ENCODE measurements around the gene BCAR3.
"Not testable (repeated sequence)": the region's sequence is repeated elsewhere in the genome, so short reads cannot be mapped to it uniquely, and the experiment has no call there.

Gene BCAR3

DNA sequence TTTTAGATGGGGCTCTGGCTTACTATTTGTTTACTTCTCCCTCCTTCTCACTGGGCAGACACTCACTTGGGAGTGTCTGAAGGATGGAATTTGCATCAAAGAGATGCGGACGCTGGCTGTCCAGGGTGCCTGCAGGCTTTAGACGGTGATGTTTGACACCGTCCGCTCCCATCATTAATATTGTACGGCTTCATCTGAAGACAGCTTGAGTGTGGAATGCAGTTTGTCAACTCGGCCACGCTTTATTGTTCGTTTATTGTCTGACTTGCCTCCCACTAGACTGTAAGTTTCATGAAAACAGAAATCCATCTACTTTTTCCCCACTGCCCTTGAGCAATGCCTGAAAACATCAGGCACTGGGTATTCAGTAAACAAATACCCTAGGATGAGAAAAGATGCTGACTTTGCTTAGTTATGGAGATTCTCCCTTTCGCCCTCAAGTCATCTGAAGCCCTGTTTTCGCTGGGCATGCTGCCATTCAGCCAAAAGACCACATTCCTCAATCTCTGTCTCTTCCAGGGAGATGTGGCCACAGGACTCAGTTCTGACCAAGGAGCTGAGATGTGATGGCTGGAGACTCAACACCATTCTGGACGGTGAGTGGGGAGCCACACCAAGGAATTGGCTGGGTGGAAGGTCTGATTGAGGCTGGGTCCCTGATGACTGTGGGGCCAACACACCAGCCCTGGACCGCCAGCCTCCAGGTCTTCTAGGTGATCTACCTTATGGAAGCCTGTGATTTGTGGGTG is 87.6 kb downstream of the BCAR3 start:
- Histone ChIP-seq H3K4me3 (ENCODE audit: insufficient read depth in 1 of 2, low read depth in 1 of 2, low read length in 2 of 2) (no peak overlapping the region), H3K27me3 (ENCODE audit: control insufficient read depth in 1 of 2, insufficient read depth in 1 of 2, low read length in 2 of 2) (no peaks in the 10 kb centered on the region), H2BK12ac (ENCODE audit: low read length in 2 of 2) (peak overlapping the region in 1 of 2 experiments; percentile 90), H2BK5ac (ENCODE audit: low read depth, low read length, poor library complexity, severe bottlenecking) (no peak overlapping the region), H4K91ac (ENCODE audit: low read length) (peak overlapping the region; percentile 9), H3K27ac (ENCODE audit: low read length, poor library complexity, severe bottlenecking) (no peak overlapping the region), H2BK15ac (ENCODE audit: low read depth, poor library complexity, severe bottlenecking) (no peak overlapping the region), H3K4me1 (ENCODE audit: control insufficient read depth, insufficient read depth, low read depth, low read length) (peaks cover 24% of the 10 kb centered on the region), H3K18ac (ENCODE audit: low read depth in 1 of 2, low read length in 2 of 2) (peak overlapping the region; percentile 11 to 64), H2AK5ac (ENCODE audit: low read length, severe bottlenecking) (no peak overlapping the region), H3K4me2 (ENCODE audit: low read length, poor library complexity, severe bottlenecking) (no peak overlapping the region), H3K14ac (ENCODE audit: low read length in 2 of 2) (peak overlapping the region in 1 of 2 experiments; percentile 46), H3K9me3 (ENCODE audit: control insufficient read depth, low read length) (no peaks in the 10 kb centered on the region), H3K36me3 (ENCODE audit: control insufficient read depth in 1 of 2, insufficient read depth in 2 of 2, low read depth in 1 of 2, low read length in 2 of 2) (peaks cover 19 to 36% of the 10 kb centered on the region in 2 experiments), H3K23ac (ENCODE audit: low read length in 2 of 2) (peak overlapping the region in 1 of 2 experiments; percentile 34), H4K8ac (ENCODE audit: low read length) (no peak overlapping the region), H3K9ac (ENCODE audit: low read length) (peak overlapping the region; percentile 79), H2AFZ (ENCODE audit: low read depth, low read length) (no peak overlapping the region), H3K4ac (ENCODE audit: low read depth in 1 of 2, low read length in 2 of 2) (peak overlapping the region in 1 of 2 experiments; percentile 17), H3K79me1 (replicated peaks; ENCODE audit: low read length, poor library complexity, severe bottlenecking) (peaks cover 26% of the 10 kb centered on the region), H2BK120ac (ENCODE audit: low read depth, low read length) (no peak overlapping the region)
- 78% methylated on average over 13 of the region's 13 CpGs for WGBS
- DNase-seq: no peak

DNA sequence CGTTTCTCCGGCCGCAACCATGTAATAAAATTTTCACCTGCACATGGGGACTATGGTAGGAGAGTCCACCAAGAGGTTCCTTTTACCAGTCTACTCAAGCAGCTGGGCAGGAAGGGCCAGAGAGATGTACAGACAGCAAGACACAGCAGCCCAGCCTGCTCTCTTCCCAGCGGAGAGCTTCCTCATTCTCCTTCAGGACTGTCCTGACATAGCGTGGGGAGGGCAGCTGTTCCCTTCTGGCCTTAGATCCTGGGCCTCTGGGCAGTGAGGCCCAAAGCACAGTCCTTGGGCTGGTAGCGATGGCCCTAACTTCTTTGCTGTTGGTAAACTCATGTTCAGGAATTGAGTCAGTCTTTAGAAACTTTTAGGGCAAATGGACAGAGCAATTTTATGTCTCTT is 89.1 kb downstream of the BCAR3 start:
- Histone ChIP-seq H3K9ac (ENCODE audit: low read length) (no peak overlapping the region), H3K4me1 (ENCODE audit: control insufficient read depth, insufficient read depth, low read depth, low read length) (peaks cover 34% of the 10 kb centered on the region), H3K4me3 (ENCODE audit: insufficient read depth in 1 of 2, low read depth in 1 of 2, low read length in 2 of 2) (no peak overlapping the region), H3K9me3 (ENCODE audit: control insufficient read depth, low read length) (no peaks in the 10 kb centered on the region), H4K91ac (ENCODE audit: low read length) (peak overlapping the region; percentile 40), H3K4me2 (ENCODE audit: low read length, poor library complexity, severe bottlenecking) (no peak overlapping the region), H2AK5ac (ENCODE audit: low read length, severe bottlenecking) (no peak overlapping the region), H2BK15ac (ENCODE audit: low read depth, poor library complexity, severe bottlenecking) (no peak overlapping the region), H2BK5ac (ENCODE audit: low read depth, low read length, poor library complexity, severe bottlenecking) (no peak overlapping the region), H4K8ac (ENCODE audit: low read length) (no peak overlapping the region), H3K4ac (ENCODE audit: low read depth in 1 of 2, low read length in 2 of 2) (no peak overlapping the region), H3K27me3 (ENCODE audit: control insufficient read depth in 1 of 2, insufficient read depth in 1 of 2, low read length in 2 of 2) (no peaks in the 10 kb centered on the region), H3K79me1 (replicated peaks; ENCODE audit: low read length, poor library complexity, severe bottlenecking) (peaks cover 30% of the 10 kb centered on the region), H2AFZ (ENCODE audit: low read depth, low read length) (no peak overlapping the region), H3K27ac (ENCODE audit: low read length, poor library complexity, severe bottlenecking) (peak overlapping the region; percentile 43), H2BK120ac (ENCODE audit: low read depth, low read length) (no peak overlapping the region), H2BK12ac (ENCODE audit: low read length in 2 of 2) (peak overlapping the region in 1 of 2 experiments; percentile 51), H3K14ac (ENCODE audit: low read length in 2 of 2) (no peak overlapping the region), H3K18ac (ENCODE audit: low read depth in 1 of 2, low read length in 2 of 2) (peak overlapping the region in 1 of 2 experiments; percentile 54), H3K36me3 (ENCODE audit: control insufficient read depth in 1 of 2, insufficient read depth in 2 of 2, low read depth in 1 of 2, low read length in 2 of 2) (peaks cover 33 to 51% of the 10 kb centered on the region in 2 experiments), H3K23ac (ENCODE audit: low read length in 2 of 2) (peak overlapping the region in 1 of 2 experiments; percentile 46)
- WGBS: 98% methylated on average over 6 of the region's 6 CpGs
- DNase-seq: no peak

DNA sequence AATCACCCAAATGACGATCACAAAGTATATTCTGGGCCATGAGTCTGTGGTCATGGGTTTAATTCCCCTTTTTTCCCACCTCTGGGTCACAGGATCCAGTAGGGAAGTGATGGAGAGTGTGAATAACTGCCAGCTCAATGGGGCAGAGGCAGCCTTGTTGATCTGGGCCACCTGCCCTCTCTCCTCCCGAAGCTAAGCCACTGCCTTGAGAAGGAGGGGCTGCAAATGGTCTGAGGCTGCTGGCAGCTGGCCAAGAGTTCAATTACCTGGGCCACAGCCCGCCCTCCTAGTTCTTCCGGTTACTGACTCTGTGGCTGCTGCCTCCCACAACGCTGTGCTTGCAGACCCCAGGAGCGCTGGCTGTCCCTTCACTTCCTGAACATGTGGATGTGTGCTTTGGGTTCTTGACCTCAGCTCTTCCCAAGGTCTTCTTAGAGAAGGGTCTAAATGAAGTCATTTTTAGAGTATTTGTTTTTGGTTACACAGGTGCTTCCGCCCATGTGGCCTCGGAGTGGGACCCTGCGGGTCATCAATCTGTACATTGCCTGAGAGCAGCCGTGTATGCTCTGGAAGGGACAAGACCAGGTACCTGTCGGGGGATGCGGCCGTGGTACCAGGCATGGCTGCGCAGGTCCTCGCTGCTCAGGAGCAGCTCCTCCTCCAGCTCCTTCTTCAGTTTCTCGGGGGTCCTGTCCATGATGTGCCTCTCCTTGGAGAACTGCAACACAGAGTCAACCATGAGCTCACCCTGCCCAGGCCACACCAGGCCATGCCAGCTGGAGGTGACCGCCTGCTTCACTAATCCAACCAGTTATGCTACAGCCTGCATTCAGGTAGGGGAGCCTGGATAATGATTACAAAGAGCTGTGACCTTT is 89.7 kb downstream of the BCAR3 start:
- H4K91ac ChIP-seq (ENCODE audit: low read length): no peak overlapping the region
- no peak overlapping the region for H3K14ac ChIP-seq (ENCODE audit: low read length in 2 of 2)
- no peak overlapping the region for H2AFZ ChIP-seq (ENCODE audit: low read depth, low read length)
- H2BK15ac ChIP-seq (ENCODE audit: low read depth, poor library complexity, severe bottlenecking): peak overlapping the region; percentile 75
- DNase-seq: no peak
- H2BK120ac ChIP-seq (ENCODE audit: low read depth, low read length): no peak overlapping the region
- peaks cover 35% of the 10 kb centered on the region for H3K79me1 ChIP-seq (replicated peaks; ENCODE audit: low read length, poor library complexity, severe bottlenecking)
- H3K9me3 ChIP-seq (ENCODE audit: control insufficient read depth, low read length): no peaks in the 10 kb centered on the region
- no peaks in the 10 kb centered on the region for H3K27me3 ChIP-seq (ENCODE audit: control insufficient read depth in 1 of 2, insufficient read depth in 1 of 2, low read length in 2 of 2)
- peak overlapping the region in 1 of 2 experiments; percentile 18 for H2BK12ac ChIP-seq (ENCODE audit: low read length in 2 of 2)
- no peak overlapping the region for H2BK5ac ChIP-seq (ENCODE audit: low read depth, low read length, poor library complexity, severe bottlenecking)
- 80% methylated on average over 16 of the region's 17 CpGs for WGBS
- H3K27ac ChIP-seq (ENCODE audit: low read length, poor library complexity, severe bottlenecking): peak overlapping the region; percentile 43
- no peak overlapping the region for H3K4ac ChIP-seq (ENCODE audit: low read depth in 1 of 2, low read length in 2 of 2)
- H3K4me2 ChIP-seq (ENCODE audit: low read length, poor library complexity, severe bottlenecking): no peak overlapping the region
- H3K4me3 ChIP-seq (ENCODE audit: insufficient read depth in 1 of 2, low read depth in 1 of 2, low read length in 2 of 2): no peak overlapping the region
- H3K18ac ChIP-seq (ENCODE audit: low read depth in 1 of 2, low read length in 2 of 2): no peak overlapping the region
- H3K4me1 ChIP-seq (ENCODE audit: control insufficient read depth, insufficient read depth, low read depth, low read length): peaks cover 34% of the 10 kb centered on the region
- peak overlapping the region; percentile 30 for H2AK5ac ChIP-seq (ENCODE audit: low read length, severe bottlenecking)
- peaks cover 39 to 57% of the 10 kb centered on the region in 2 experiments for H3K36me3 ChIP-seq (ENCODE audit: control insufficient read depth in 1 of 2, insufficient read depth in 2 of 2, low read depth in 1 of 2, low read length in 2 of 2)
- no peak overlapping the region for H3K9ac ChIP-seq (ENCODE audit: low read length)
- no peak overlapping the region for H4K8ac ChIP-seq (ENCODE audit: low read length)
- H3K23ac ChIP-seq (ENCODE audit: low read length in 2 of 2): no peak overlapping the region

DNA sequence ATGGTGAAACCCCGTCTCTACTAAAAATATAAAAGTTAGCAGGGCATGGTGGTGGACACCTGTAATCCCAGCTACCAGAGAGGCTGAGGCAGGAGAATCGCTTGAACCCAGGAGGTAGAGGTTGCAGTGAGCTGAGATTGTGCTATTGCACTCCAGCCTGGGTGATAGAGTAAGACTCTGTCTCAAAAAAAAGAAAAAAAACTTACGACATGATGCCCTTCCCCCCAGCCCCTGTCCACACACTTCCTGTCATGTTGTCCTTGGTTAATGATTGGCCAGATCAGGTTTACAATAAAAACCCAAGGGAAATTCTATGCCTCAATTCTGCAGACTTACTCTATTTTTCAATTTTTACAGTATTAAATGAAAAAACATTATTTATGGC is 90.4 kb downstream of the BCAR3 start:
- H3K4me2 ChIP-seq (ENCODE audit: low read length, poor library complexity, severe bottlenecking); H2BK120ac ChIP-seq (ENCODE audit: low read depth, low read length); H3K4ac ChIP-seq (ENCODE audit: low read depth in 1 of 2, low read length in 2 of 2); H2AK5ac ChIP-seq (ENCODE audit: low read length, severe bottlenecking); H2BK5ac ChIP-seq (ENCODE audit: low read depth, low read length, poor library complexity, severe bottlenecking); H3K9ac ChIP-seq (ENCODE audit: low read length); H4K91ac ChIP-seq (ENCODE audit: low read length); H3K27me3 ChIP-seq (ENCODE audit: control insufficient read depth in 1 of 2, insufficient read depth in 1 of 2, low read length in 2 of 2); H3K14ac ChIP-seq (ENCODE audit: low read length in 2 of 2); H4K8ac ChIP-seq (ENCODE audit: low read length); H2BK12ac ChIP-seq (ENCODE audit: low read length in 2 of 2); H2AFZ ChIP-seq (ENCODE audit: low read depth, low read length); H3K23ac ChIP-seq (ENCODE audit: low read length in 2 of 2); H3K4me3 ChIP-seq (ENCODE audit: insufficient read depth in 1 of 2, low read depth in 1 of 2, low read length in 2 of 2); H3K18ac ChIP-seq (ENCODE audit: low read depth in 1 of 2, low read length in 2 of 2); H2BK15ac ChIP-seq (ENCODE audit: low read depth, poor library complexity, severe bottlenecking); H3K9me3 ChIP-seq (ENCODE audit: control insufficient read depth, low read length); DNase-seq: not testable (repeated sequence)
- Histone ChIP-seq H3K36me3 (ENCODE audit: control insufficient read depth in 1 of 2, insufficient read depth in 2 of 2, low read depth in 1 of 2, low read length in 2 of 2) (peaks cover 42 to 63% of the 10 kb centered on the region in 2 experiments), H3K27ac (ENCODE audit: low read length, poor library complexity, severe bottlenecking) (peak overlapping the region; percentile 43), H3K4me1 (ENCODE audit: control insufficient read depth, insufficient read depth, low read depth, low read length) (peaks cover 34% of the 10 kb centered on the region), H3K79me1 (replicated peaks; ENCODE audit: low read length, poor library complexity, severe bottlenecking) (peaks cover 35% of the 10 kb centered on the region)
- 83% methylated on average over 3 of the region's 3 CpGs for WGBS

Measured in mesenchymal stem cell (in vitro differentiated cells and primary cell).